Measurements from ENCODE around the gene CCDC9B.

The CCDC9B gene

GRCh38 chr15:40335938-40336743, 4.6 kb downstream of the CCDC9B start:
- no peak for TF ChIP-seq CTCF (conservative IDR thresholded peaks at IDR 0.05; ENCODE audit: control insufficient read depth, insufficient read depth, low read depth, low read length)

GRCh38 chr15:40334941-40335795, 5.6 kb downstream of the CCDC9B start:
- no peak for DNase-seq (ENCODE audit: low read depth)
- TF ChIP-seq CTCF (conservative IDR thresholded peaks at IDR 0.05; ENCODE audit: control insufficient read depth, insufficient read depth, low read depth, low read length) = no peak
- H3K4me3 ChIP-seq (ENCODE audit: control insufficient read depth, low read depth, low read length) = no peak overlapping the region

More at GRCh38 chr15:40335938-40336743, 4.6 kb downstream of the CCDC9B start:
- H3K4me3 ChIP-seq (ENCODE audit: control insufficient read depth, low read depth, low read length) = no peak overlapping the region
- DNase-seq (ENCODE audit: low read depth) = no peak

- H3K4me3 ChIP-seq (ENCODE audit: control insufficient read depth, low read depth, low read length) = no peak overlapping the region
- no peak for DNase-seq (ENCODE audit: low read depth)
- TF ChIP-seq CTCF (conservative IDR thresholded peaks at IDR 0.05; ENCODE audit: control insufficient read depth, insufficient read depth, low read depth, low read length) = no peak
These were observed 6.2 kb downstream of the CCDC9B start for GRCh38 chr15:40334541-40334940.

GRCh38 chr15:40333922-40334492, 6.7 kb downstream of the CCDC9B start:
- peak; percentile 39 for DNase-seq (ENCODE audit: low read depth)
- TF ChIP-seq CTCF (conservative IDR thresholded peaks at IDR 0.05; ENCODE audit: control insufficient read depth, insufficient read depth, low read depth, low read length) = no peak
- H3K4me3 ChIP-seq (ENCODE audit: control insufficient read depth, low read depth, low read length) = no peak overlapping the region

- DNase-seq (ENCODE audit: low read depth) = no peak
- TF ChIP-seq CTCF (conservative IDR thresholded peaks at IDR 0.05; ENCODE audit: control insufficient read depth, insufficient read depth, low read depth, low read length) = no peak
- no peak overlapping the region for H3K4me3 ChIP-seq (ENCODE audit: control insufficient read depth, low read depth, low read length)
These were observed 8.5 kb downstream of the CCDC9B start for GRCh38 chr15:40332113-40332781.

GRCh38 chr15:40331637-40332036, 9.1 kb downstream of the CCDC9B start:
- no peak for DNase-seq (ENCODE audit: low read depth)
- no peak for TF ChIP-seq CTCF (conservative IDR thresholded peaks at IDR 0.05; ENCODE audit: control insufficient read depth, insufficient read depth, low read depth, low read length)
- no peak overlapping the region for H3K4me3 ChIP-seq (ENCODE audit: control insufficient read depth, low read depth, low read length)

All from fibroblast of mammary gland (primary cell).